Panc1 (cell line): ENCODE data around the gene NRP1. TPM values are rescaled to one million over a fixed set of nuclear protein-coding genes. Genes with fewer than 3 reads are reported as not detected.

Experiments used
- ATAC-seq: fragments of 200-7000 bp; cut with Tn5 transposase; 2 replicates; pipeline ENCODE4 v1.9.1; 2020; ENCODE audit warnings: mild to moderate bottlenecking, moderate library complexity
- BruUV-seq: library from RNA; stranded (reverse); fragments of 400-500 nt; replicated peaks from 2 replicates; lab custom pipeline; 2021; lab: Mats Ljungman, UMichigan
- CTCF ChIA-PET: fragments of 300-600 bp; sonication (Branson Sonifier 250); formaldehyde crosslinking; loops from one replicate; lab custom pipeline; 2022; ENCODE audit warnings: antibody characterized with exemption; lab: Charles Lee
- POLR2A ChIA-PET: fragments of 300-600 bp; sonication (Branson Sonifier 250); formaldehyde crosslinking; loops from one replicate; lab custom pipeline; 2022; ENCODE audit warnings: antibody characterized with exemption; lab: Charles Lee
- DNase-seq: peaks from one replicate; pipeline ENCODE4 v3.0.0-alpha.2; 2010; ENCODE audit warnings: low read depth, low spot score
- H3K27ac ChIP-seq: 2 replicates; pipeline ENCODE4 v1.5.1; 2011; ENCODE audit warnings: mild to moderate bottlenecking, low read length, inconsistent platforms
- H3K27me3 ChIP-seq: fragments of 200-500 bp; sonication (Bioruptor generic); 2 replicates; pipeline ENCODE4 v1.6.0; 2014; ENCODE audit warnings: low read length, inconsistent platforms; ENCODE audit not compliant: control insufficient read depth, insufficient read depth
- H3K36me3 ChIP-seq: fragments of 200-500 bp; sonication (Bioruptor generic); 2 replicates; pipeline ENCODE4 v1.5.1; 2014; ENCODE audit warnings: inconsistent platforms, mild to moderate bottlenecking, low read length, moderate library complexity; ENCODE audit not compliant: control insufficient read depth, insufficient read depth
- H3K4me1 ChIP-seq: 2 replicates; pipeline ENCODE4 v1.5.1; 2011; ENCODE audit warnings: inconsistent platforms, mild to moderate bottlenecking, low read length, moderate library complexity; ENCODE audit not compliant: control insufficient read depth, insufficient read depth
- H3K4me3 ChIP-seq, 2 experiments: 2 replicates each; pipeline ENCODE4 v1.5.1; 2011 to 2012; ENCODE audit warnings: low read depth in 2 of 2, low read length in 2 of 2, mild to moderate bottlenecking in 2 of 2, inconsistent platforms in 1 of 2, moderate library complexity in 1 of 2
- H3K9me3 ChIP-seq: fragments of 200-500 bp; sonication (Bioruptor generic); 2 replicates; pipeline ENCODE4 v1.5.1; 2014; ENCODE audit warnings: low read depth, mild to moderate bottlenecking, inconsistent platforms, low read length, moderate library complexity; ENCODE audit not compliant: control insufficient read depth, insufficient read depth
- POLR2AphosphoS5 ChIP-seq: IDR thresholded peaks from 2 replicates; pipeline ENCODE4 v1.6.1; 2012; ENCODE audit warnings: mild to moderate bottlenecking, low read depth, low read length, moderate library complexity
- SIN3A ChIP-seq: IDR thresholded peaks from 2 replicates; pipeline ENCODE4 v1.6.1; 2012; ENCODE audit warnings: low read depth, mild to moderate bottlenecking, low read length, moderate library complexity, borderline replicate concordance; ENCODE audit not compliant: insufficient read depth
- TCF7L2 ChIP-seq: IDR thresholded peaks from 2 replicates; pipeline ENCODE4 v1.6.1; 2011; ENCODE audit warnings: mild to moderate bottlenecking, low read depth, low read length, inconsistent platforms
- in situ Hi-C: cut with HindIII; loops from 2 replicates; pipeline ENCODE4 v1.10.0; 2016; ENCODE audit warnings: low sequenced_read_pairs, low pct_unique_long_range_greater_than_20kb
- intact Hi-C: fragments of 100-400 bp; cut with micrococcal nuclease; formaldehyde crosslinking; loops from one replicate; pipeline ENCODE4 v1.10.0; 2022; ENCODE audit not compliant: unreplicated experiment
- total RNA-seq: library from RNA; stranded (reverse); gene quantifications from one replicate; pipeline ENCODE4 v1.2.1, GENCODE V29; 2021; ENCODE audit not compliant: unreplicated experiment
- TF ChIP-seq, protein P1 (sequence below): fragments of 450-650 bp; IDR thresholded peaks from 2 replicates; pipeline ENCODE4 v1.5.1; 2017; ENCODE audit warnings: mild to moderate bottlenecking
- TF ChIP-seq, protein P2 (sequence below), 2 experiments: IDR thresholded peaks; 2 replicates each; pipeline ENCODE4 v1.6.1; 2011 to 2012; ENCODE audit warnings: low read depth in 2 of 2, control low read depth in 1 of 2, low read length in 1 of 2, mild to moderate bottlenecking in 1 of 2, moderate library complexity in 1 of 2; ENCODE audit not compliant: insufficient read depth in 1 of 2

The NRP1 gene
- total RNA-seq, 1 experiment from 2014 or later, result 93.4 TPM

DNA sequence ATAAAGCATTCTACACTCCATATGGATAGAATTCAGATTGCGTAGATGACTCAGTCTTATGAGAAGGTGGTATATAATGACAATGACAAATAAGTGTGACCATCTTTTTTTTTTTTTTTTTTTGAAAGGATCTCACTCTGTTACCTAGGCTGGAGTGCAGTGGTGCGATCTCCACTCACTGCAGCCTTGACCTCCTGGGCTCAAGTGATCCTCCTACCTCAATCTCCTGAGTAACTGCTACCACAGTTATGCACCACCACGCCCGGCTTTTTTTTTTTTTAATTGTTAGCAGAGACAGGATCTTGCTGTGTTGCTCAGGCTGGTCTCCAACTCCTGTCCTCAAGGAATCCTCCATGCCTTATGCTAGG is 43.2 kb upstream of the NRP1 start:
- DNase-seq (no peak), ATAC-seq (no peak)
- H3K27me3 ChIP-seq, result no peaks in the 10 kb centered on the region
- H3K4me1 ChIP-seq, result no peaks in the 10 kb centered on the region
- POLR2A ChIA-PET, result no interaction called here
- BruUV-seq, result no TSS peak
- no peaks in the 10 kb centered on the region for H3K9me3 ChIP-seq
- no peak overlapping the region for H3K27ac ChIP-seq
- TF ChIP-seq, protein P1, sequence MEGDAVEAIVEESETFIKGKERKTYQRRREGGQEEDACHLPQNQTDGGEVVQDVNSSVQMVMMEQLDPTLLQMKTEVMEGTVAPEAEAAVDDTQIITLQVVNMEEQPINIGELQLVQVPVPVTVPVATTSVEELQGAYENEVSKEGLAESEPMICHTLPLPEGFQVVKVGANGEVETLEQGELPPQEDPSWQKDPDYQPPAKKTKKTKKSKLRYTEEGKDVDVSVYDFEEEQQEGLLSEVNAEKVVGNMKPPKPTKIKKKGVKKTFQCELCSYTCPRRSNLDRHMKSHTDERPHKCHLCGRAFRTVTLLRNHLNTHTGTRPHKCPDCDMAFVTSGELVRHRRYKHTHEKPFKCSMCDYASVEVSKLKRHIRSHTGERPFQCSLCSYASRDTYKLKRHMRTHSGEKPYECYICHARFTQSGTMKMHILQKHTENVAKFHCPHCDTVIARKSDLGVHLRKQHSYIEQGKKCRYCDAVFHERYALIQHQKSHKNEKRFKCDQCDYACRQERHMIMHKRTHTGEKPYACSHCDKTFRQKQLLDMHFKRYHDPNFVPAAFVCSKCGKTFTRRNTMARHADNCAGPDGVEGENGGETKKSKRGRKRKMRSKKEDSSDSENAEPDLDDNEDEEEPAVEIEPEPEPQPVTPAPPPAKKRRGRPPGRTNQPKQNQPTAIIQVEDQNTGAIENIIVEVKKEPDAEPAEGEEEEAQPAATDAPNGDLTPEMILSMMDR, result no peak
- TF ChIP-seq, protein P2, sequence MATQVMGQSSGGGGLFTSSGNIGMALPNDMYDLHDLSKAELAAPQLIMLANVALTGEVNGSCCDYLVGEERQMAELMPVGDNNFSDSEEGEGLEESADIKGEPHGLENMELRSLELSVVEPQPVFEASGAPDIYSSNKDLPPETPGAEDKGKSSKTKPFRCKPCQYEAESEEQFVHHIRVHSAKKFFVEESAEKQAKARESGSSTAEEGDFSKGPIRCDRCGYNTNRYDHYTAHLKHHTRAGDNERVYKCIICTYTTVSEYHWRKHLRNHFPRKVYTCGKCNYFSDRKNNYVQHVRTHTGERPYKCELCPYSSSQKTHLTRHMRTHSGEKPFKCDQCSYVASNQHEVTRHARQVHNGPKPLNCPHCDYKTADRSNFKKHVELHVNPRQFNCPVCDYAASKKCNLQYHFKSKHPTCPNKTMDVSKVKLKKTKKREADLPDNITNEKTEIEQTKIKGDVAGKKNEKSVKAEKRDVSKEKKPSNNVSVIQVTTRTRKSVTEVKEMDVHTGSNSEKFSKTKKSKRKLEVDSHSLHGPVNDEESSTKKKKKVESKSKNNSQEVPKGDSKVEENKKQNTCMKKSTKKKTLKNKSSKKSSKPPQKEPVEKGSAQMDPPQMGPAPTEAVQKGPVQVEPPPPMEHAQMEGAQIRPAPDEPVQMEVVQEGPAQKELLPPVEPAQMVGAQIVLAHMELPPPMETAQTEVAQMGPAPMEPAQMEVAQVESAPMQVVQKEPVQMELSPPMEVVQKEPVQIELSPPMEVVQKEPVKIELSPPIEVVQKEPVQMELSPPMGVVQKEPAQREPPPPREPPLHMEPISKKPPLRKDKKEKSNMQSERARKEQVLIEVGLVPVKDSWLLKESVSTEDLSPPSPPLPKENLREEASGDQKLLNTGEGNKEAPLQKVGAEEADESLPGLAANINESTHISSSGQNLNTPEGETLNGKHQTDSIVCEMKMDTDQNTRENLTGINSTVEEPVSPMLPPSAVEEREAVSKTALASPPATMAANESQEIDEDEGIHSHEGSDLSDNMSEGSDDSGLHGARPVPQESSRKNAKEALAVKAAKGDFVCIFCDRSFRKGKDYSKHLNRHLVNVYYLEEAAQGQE (IDR thresholded peaks at IDR 0.05; ENCODE audit: insufficient read depth in 1 of 2, low read depth in 2 of 2, low read length in 1 of 2), result no peak
- no peak for TF ChIP-seq SIN3A
- TF ChIP-seq TCF7L2, result no peak
- TF ChIP-seq POLR2AphosphoS5, result no peak
- H3K4me3 ChIP-seq, result no peak overlapping the region
- no peaks in the 10 kb centered on the region for H3K36me3 ChIP-seq
- CTCF ChIA-PET, result no interaction called here
- intact Hi-C loops (no loop called here), in situ Hi-C loops (no loop called here)

DNA sequence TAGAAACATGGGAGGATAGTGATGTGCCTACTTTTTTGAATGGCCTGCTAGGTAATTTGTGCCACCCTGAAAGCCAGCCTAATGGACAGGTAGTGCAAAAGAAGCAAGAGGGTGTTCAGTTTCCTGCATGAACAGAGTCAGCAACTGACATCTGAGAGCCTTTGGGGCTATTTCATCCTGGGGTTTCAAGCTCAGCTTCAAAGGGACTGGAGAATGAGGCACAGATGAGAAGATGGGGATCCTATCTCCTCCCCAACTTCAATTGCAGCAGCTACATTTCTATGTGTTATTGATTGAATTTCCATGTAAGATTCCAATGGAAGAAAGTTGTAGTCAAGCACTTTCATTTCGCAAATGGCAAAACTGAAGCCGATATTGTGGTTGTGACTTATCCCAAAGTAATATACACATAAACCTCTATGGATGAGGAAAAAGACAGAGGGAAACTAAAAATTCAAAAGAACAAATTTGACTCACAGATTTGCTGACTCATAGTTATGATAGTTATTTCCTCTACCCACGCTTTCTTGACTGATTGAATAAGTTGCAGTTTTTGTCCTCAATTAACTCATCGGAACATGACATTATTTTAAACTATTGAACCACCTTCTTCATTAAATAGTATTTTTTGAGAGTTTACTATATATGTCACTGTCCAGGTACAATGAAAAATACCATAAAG is 42.6 kb upstream of the NRP1 start:
- no peak overlapping the region for H3K27ac ChIP-seq
- intact Hi-C loops, result no loop called here
- BruUV-seq, result no TSS peak
- CTCF ChIA-PET, result no interaction called here
- TF ChIP-seq, protein P1, result no peak
- TF ChIP-seq TCF7L2, result no peak
- TF ChIP-seq POLR2AphosphoS5, result no peak
- TF ChIP-seq, protein P2 (IDR thresholded peaks at IDR 0.05; ENCODE audit: insufficient read depth in 1 of 2, low read depth in 2 of 2, low read length in 1 of 2), result no peak
- no peak for TF ChIP-seq SIN3A
- H3K9me3 ChIP-seq, result no peaks in the 10 kb centered on the region
- H3K27me3 ChIP-seq, result no peaks in the 10 kb centered on the region
- DNase-seq (no peak), ATAC-seq (no peak)
- H3K4me3 ChIP-seq, result no peak overlapping the region
- no peaks in the 10 kb centered on the region for H3K4me1 ChIP-seq
- in situ Hi-C loops, result no loop called here
- POLR2A ChIA-PET, result no interaction called here
- no peaks in the 10 kb centered on the region for H3K36me3 ChIP-seq
